Smooth muscle cell of the brain vasculature (primary cell): ENCODE measurements around the gene DNMT3A.

Experiments
- DNase-seq: peaks from one replicate; pipeline ENCODE4 v3.0.0-alpha.2; 2012; ENCODE audit warnings: low read depth, low spot score

DNMT3A gene

DNA sequence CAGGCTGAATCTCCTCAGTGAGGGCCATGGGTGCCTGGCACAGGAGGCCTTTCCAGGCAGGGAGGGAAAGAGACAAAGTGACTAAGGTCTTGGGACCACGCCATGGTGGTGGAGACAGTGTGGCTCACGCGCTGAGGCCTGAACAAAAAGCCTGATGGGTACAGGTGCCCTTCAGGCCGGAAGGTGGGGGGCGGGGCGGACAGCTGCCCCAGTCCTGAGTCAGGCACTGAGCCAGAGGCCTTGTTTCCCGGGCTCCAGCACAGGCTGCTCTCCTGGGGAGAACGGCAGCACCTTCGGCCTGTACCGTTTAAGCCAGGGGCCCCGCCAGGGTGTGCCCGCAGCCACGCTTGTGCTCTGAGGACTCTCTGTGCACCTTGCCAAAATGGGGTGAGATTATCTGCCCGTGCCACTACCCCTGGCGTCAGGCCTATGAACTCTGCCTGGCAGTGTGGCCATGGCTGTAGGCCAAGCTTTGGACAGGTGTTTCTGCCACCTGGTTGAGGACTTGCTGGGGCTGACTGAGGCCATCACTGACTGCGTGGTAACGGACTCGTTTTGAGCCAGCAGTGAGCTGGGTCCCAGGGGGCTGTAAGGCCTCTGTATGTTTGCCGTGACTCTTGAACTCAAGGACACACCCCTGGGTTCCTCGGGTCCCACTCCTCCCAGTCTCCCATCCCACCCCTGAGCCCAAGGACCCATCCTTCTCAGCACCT lies 31.7 kb upstream of the DNMT3A start:
- no peak for DNase-seq

DNA sequence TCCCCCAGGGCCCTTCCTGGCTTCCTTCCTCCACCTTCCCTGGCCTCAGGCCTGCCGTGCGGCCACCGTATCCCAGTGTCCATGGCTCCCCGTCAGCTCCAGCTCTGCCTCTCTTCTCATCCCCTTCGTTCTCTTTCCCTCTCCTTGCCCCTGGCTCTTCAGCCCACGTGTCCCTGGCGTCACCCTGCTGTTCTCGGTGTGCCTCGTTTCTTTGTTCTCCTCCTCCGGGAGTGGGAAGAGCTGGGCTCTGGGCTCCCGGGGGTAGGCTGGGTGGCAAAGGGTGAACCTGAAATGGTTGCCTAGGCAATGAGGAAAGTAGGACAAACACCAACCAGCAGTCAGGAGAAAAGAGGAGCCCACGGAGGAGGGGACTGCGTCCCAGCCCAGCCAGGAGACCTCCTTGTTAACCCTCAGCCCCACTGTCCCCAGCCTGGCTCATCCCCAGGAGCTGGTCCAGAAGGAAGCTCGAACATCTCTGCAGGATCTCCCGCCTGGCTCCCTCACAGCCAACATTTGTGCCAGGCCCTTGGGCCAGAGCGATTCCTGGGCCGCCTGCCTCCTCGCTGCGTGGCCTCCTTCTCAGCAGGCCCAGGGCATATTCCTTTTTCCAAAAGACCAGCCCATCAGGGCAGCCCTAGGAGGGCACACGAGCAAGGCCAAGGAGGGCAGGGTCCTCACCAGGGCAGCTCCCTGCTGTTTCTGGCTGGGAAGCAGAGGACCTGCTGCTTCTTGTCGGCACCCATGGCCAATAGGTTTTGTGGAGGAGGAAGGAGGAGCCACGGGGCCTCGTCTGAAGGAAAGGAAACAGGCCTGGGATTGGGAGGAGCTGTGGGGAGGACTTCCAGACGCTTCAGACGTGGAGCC lies 30.9 kb upstream of the DNMT3A start:
- no peak for DNase-seq

GRCh38 chr2:25371253-25372241 lies 29.8 kb upstream of the DNMT3A start:
- DNase-seq, result no peak

- DNase-seq, result no peak
Measured at GRCh38 chr2:25369876-25370275, 28.2 kb upstream of the DNMT3A start.

- no peak for DNase-seq
Measured at GRCh38 chr2:25369439-25369838, 27.7 kb upstream of the DNMT3A start.

GRCh38 chr2:25368660-25369059 lies 26.9 kb upstream of the DNMT3A start:
- no peak for DNase-seq

GRCh38 chr2:25367296-25367695 lies 25.6 kb upstream of the DNMT3A start:
- no peak for DNase-seq

- no peak for DNase-seq
Measured at GRCh38 chr2:25366629-25367028, 24.9 kb upstream of the DNMT3A start.

GRCh38 chr2:25365241-25365640 lies 23.5 kb upstream of the DNMT3A start:
- no peak for DNase-seq

- DNase-seq, result no peak
Measured at GRCh38 chr2:25363733-25364132, 22.0 kb upstream of the DNMT3A start.

- DNase-seq, result no peak
Measured at GRCh38 chr2:25362434-25363145, 20.9 kb upstream of the DNMT3A start.

DNA sequence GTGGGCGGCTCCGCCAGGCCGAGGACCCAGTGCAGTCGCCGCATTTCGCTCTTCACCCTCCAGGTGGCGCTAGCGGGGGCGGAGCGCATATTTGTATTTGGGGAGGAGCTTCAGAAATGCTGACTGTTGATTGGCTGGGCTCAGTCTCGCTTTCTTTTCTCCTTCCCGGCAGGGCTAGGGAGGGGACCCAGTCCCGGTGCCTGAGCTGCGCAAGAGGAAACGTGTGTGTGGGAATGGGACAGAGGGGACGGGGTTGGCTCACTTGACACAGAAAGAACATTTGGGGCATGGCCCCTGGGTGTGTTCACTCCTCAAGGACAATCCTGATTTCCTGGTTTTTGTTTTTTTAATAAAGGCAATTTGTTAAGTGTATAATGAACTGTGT lies 20.3 kb upstream of the DNMT3A start:
- DNase-seq, result peak; percentile 72

DNA sequence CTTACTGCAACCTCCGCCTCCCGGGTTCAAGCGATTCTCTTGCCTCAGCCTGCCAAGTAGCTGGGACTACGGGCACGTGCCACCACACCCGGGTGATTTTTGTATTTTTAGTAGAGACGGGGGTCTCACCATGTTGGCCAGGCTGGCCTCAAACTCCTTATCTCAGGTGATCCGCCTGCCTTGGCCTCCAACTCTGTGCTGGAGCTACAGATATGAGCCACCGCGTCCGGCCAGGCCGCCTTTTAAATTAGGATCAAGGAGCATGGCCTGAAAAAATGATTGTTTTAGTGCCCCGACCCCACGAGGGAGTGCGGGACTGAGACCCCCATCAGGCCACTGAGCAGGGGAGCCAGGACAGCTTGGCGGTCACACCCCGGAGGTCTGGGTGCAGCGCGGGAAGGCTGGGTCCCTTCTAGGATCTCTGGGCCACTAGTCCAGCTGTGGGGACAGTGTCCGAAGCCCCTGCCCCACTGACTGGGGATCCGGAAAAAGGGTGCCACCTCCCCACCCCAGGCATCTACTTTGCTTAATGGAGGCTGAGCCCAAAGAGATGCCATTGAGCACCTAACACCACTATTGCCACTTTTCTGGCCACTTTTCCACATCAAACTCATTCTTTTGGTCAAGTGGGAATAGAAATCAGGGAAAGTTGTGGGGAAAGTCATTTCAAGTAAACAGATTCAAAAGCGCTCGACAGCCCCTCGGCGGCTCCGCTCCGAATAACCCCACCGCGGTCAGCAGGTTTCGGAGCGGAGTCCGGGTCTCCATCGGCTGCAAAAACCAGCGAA lies 19.7 kb upstream of the DNMT3A start:
- no peak for DNase-seq

GRCh38 chr2:25358836-25359235 lies 17.1 kb upstream of the DNMT3A start:
- DNase-seq, result no peak

DNA sequence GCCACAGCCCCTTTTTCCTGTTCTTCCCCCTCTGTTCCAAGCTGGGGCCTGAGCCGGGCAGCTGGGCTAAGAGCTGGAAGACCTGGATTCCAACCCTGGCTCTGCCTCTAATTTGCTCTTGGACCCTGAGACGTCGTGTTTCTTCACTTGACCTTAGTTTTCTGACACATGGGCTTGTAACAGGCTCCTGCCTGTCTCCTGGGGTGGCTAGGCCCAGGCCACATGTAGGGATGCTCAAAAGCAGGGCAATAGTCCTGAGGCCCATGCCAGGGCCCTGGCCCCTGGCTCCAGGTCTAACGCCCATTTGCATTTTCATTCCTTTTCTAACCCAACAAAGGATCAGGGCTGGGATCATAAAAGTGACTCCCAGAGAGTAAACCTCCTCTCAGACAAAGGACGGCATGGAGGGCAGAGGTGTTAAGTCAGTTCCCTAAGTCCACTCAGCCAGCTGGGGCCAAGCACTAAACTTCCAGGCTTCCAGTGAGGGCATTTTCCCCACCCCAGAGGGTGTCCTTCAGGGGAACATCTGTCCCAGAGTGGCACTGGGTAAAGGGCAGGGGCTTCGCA lies 16.6 kb upstream of the DNMT3A start:
- DNase-seq, result no peak

- no peak for DNase-seq
Measured at GRCh38 chr2:25356088-25356487, 14.4 kb upstream of the DNMT3A start.

- no peak for DNase-seq
Measured at GRCh38 chr2:25355270-25355669, 13.5 kb upstream of the DNMT3A start.

DNA sequence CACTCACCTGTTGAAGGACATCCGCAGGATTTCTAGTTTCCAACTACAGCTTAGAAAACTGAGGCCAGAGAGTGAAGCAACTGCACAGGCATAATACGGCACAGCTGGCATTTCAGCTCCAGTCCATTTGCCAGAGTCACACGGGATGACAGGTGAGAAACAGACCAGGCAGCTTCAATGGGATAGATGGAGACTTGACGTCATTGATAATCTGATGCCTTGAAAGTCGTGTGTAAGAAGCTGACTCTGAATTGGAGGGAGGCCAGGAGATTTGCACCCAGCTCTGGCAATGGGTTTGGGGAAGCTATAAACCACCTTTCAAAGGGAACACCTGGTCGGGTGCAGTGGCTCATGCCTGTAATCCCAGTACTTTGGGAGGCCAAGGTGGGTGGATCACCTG lies 12.4 kb upstream of the DNMT3A start:
- DNase-seq, result no peak

DNA sequence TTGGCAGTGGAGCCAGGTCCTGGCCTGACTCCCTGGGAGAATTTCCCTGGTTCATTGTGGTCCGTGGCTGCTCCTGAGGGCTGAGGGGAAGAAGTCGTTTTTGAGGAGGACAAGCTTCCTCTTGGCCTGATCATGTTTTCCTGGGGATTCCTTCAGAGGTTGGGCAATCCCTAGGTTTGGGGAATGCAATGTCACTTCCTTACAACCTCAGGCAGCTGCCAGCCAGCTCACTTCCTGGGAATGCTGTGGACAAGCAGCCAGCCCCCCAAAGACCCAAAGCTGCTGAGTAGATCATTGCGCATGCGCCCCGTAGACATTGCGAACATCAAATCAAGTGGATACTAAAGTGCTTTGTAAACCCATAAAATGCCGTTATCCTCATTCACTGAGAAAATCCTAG lies 7.7 kb upstream of the DNMT3A start:
- no peak for DNase-seq

- no peak for DNase-seq
Measured at GRCh38 chr2:25347846-25348245, 6.1 kb upstream of the DNMT3A start.
